Bone marrow (tissue), 2 donors: ENCODE results near the gene GID8.

ENCODE experiments used
- DNase-seq, 2 donors: peaks; one replicate each; lab custom pipeline; 2025; lab: John Stamatoyannopoulos, UW

GID8 gene

DNA sequence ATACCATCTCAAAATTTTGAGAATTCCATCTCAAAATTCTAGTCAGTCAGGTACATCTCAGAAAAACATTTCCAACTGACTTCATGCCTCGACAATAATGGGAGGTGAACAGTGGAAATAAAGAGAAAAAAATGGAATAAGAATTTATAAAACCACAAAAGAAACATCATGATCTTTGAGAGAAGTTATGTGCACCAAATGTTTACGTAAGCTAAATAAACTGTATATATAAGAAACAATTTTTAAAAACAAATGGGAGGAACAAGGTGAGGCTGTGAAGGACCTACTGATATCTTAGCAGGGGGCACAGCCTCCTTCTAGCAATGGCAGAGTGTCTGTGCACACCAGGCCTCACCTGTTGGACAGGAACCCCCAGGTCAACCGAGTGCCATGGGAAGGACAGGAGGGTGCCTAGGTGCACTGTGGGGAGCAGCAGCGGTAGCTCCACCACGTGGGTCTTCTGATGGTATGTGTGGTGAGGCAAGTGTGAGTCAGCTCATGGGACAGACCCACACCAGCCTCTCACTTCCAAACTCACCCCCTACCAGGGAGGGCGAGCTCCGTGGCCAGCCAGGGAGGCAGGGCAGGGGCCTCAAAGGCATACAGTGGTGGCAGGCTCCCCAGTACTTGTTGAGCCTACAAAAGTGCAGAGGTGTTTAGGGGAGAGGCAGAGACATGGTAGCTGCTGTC lies 34.9 kb upstream of the GID8 start:
- DNase-seq = no peak

DNA sequence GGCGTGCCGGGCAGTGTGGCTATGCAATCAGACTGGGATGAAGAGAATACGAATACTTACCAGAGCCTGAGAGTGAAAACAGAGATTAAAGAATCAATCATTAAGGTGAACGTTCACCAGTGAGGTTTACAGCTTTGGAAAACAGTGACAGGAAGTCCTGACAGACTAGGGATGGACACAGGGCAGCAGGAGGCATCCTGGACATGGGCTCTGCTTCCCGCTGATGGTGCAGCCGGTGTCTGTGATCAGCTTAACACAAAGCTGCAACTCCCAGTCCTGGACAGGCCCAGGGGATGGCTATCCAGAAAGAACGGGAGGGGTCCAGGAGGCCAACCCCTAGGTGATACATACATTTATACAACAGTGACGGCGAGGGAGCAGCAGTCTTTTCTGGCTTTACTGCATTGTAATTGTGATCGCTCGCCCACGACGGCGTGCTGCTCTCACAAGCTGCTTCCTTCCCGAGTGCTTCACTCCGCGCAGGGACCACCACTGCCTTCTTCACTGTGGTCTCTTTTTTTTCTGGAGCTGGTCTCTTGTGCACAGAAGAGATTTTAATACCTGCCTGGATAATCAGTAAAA lies 32.3 kb upstream of the GID8 start:
- DNase-seq = no peak

DNA sequence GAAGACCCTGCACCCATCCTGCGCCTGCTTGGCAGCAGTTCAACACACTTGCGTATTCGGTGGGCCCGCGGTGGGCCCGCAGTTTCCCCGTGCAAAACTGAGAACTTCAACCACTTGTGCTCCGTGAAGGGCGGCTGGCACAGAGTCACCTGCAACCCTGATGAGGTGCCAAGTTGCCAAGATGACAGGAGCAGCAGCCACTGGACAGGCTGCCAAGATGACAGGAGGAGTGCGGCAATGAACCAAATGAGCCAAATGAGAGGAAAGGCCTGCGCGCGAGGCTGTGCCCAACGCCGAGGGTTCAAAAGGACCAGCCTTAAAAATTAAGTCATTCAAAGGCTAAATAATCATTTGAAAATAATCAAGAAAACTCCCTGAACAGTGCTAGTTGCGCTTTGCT lies 31.7 kb upstream of the GID8 start:
- no peak for DNase-seq

DNA sequence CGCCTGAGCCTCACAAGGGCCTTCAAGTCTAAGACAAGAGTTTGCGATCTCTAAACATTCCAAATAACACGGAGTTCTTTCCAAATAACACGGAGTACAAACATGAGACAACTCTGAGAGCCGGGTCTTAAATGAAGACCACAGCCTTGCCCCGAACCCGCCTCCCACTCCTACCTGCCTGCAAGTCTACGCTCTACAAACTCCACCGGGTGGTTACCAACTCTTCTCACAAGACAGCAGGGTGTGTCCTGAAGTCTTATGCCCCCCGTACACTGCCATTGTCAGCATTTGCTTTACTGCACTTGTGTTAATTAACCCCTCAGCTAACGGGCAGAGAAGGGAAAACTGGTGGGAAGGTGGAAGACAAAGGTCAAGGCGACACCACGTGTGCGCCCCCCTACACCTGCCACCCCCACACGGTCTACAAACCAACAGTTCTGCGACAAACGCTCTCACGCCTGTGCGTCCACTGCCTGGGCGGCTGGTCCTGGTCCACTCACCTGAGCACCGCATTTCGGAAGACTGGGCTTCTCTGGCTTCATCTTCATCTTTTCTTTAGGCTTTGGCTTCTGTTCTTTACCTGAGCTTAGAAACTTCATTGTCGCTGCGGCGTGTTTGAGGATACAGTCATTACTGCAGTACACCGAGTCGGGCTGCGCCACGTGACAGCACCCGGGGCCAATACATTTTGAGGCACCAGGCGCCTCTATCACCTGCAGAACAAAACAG lies 31.1 kb upstream of the GID8 start:
- no peak for DNase-seq

DNA sequence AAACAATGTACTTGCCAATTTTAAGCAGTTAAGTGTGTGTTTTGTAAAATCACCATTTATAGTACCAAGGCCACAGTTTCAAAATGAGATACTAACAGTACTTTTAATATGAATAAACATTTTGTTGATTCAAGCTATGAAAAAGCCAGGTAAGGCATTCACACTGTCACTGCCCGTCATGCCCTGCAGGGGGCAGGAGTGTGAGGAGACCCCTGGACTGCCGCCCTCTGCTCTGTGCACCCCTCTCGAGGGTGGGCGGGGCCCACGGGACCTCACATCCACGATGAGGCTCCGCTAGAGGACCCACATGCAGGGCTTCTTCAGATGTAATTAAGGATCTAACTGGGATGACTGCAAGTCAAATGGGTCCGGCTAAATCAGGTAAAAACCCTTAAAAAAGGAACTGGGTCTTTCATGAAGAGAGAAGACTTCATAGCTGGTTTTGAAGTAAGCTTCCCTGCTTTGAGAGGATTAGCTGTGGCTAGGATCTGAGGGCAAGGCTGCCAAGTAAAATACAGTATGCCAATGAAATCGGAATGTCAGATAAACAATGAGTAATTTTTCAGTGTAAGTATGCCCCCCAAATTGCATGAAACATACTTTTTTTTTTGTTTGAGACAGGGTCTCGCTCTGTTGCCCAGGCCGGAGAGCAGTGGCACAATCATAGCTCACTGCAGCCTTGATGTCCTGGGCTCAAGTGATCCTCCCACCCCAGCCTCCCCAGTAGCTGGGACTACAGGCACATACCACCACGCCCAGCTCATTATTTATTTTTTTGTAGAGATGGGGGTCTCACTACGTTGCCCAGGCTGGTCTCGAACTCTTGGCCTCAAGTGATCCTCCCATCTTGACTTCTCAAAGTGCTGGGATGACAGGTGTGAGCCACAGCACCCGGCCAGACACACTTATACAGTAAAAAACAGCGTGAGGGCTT lies 30.3 kb upstream of the GID8 start:
- peak in 1 of 2 donors; percentile 24 for DNase-seq

DNA sequence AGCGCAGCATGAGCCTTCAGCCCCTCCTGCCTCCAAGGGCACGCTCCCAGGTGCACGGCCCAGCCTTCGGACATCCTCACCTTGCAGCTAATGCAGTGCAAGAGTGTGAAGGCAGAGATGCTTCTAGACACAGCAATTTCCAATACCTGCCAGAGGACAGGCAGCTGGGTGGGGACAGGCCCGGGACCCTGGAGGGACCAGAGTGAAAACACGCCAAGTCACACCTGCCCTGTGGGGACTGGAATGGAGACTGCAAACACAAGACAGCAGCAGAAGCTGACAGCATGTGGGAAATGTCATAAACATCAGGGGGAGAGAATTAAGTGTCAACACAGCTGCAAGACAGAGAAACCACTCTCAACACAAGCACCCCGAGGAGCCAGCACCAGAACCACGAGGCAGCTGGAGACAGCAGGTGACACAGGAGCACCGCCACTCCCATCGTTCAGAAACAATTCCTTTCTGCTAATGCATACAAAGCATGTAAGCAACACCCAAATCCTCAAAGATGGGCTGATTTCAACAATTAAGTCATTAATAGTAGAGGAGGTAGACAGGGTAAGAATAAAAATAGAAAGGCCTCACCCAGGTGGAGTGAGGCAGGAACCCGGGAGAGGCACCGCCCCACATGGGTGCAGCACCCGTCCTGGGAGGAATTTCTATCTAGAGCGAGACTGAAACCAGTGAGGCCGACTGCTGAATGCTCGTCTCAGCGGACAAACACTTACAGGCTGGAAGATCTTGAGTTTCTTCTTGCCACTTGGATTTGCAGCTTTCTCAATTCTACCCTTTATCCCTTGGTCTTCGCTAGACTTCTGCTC lies 28.8 kb upstream of the GID8 start:
- DNase-seq = no peak

DNA sequence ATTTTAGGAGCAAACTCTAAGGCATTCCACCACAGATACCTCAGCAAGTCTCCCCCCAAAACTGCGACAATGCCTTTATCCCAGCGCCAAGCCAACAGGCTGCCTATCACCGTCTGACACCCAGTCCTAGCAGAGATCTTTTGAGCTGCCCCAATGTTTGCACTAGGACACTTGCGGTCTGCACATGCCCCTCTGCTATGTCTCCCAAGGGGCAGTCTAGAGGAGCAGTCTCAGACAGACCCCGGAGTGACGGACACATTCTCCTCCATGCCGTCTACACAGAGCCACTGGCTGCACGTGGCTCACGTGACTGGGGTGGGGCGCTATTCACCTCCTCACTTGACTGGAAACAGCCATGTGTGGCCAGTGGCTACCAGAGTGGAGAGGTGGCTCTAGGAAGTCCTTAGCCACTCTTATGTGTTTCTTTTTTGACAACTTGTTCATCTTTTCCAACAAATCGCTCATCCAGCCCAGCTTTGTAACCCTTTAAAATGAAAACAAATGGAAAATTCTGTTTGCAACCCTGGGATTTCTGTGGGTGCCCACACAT lies 27.7 kb upstream of the GID8 start:
- no peak for DNase-seq

DNA sequence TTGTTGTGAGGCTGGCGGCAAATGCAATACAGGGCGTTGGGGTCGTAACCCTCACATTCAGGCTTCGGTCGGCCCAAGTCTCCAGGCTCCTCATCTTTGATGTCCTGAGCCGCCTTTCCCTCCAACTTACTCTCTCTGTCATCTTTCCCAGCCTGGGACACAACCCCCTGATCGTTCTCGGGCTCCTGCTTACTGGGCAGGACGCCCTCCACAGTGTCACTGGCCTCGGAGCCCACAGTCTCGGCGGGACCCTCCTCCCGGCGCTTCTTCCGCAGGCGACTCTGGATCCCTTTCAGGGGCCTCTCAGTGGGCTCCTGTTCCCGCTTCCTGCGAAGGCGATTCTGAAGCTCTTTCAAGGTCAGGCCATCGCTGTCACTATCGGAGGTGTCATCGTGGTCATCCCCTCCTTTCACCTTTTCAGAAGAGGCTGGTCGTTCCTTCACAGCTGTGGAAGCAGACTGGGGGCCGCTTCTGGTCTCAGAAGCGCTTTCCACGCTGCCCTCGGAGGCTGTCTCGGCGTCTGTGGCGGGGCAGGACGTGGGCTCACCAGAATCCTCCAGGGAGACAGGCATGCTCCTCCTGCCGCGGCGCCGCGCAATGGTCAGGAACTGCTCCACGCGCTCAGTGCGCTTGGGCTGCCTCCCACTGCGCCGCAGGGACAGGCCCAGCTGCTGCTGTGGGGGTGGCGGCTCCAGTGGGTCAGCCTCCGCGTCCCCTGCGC lies 27.0 kb upstream of the GID8 start:
- no peak for DNase-seq

DNA sequence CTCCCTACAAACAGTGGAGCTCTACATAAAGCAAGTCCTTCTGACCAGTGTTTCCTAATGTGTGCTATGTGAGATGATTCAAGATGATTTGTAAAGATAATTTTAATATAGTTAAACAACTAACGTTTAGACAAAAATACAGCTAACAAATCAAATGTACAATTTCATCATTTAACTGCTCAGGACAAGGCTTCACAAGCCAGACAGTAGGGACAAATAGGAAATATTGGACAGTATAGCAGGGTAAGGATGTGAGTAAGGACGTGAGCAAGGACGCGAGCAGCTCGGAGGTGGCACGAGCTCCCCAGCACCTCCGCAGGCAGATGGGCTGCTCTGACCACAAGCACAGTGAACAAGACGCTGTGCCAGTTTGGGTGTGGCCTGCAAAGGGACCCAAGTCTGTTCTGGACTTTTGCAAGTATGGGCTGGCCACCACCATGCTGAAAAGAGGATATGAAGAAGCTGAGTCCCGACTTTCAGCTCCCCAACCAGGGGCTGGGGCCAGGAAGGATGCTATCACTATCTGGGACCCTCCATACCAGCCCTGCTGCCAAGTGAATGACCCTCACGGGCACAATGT lies 26.2 kb upstream of the GID8 start:
- DNase-seq = no peak

DNA sequence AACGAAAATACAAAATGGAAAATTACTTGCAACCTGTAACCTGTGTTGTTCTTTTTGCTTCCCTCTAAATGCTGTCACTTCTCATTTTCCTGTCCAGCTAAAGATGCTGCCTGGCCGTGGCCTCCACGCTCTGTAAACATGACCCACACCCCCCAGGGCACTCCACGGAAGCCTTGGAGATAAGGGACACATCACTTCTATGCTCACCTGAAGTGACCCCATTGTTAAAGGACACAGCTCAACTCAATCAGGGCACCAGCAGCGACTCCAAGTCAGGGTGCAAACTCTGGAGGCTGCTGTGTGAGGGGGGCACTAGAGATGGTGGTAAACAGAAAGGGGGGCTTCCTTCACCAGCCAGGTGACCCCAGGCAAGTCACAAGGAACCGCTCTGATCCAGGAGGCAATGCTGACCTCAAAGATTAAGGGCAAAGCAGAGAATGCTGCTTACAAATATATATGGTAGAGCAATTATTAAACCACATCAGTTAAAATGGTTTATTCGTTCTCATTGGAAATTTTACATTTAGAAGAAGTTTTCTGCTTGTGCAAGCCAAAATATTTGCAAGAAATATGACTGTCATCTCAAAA lies 24.8 kb upstream of the GID8 start:
- no peak for DNase-seq

DNA sequence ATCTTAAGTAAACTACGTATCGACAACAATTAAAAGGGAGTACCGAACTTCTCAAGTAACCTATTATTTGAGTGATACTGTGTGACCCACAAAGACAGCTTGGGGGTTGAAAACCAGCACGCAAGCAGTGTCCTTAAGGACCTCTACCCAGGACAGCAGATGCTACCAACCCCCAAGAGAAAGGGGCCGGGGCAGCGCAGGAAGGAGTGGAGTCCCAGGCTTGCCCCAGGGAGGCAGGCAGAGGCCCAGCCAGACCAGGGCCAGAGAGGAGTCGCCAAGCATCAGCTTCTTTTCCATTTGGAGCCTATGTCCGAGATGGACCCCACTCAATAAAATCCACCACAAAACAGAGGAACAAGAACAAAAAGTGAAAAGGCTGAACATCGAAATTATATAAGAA lies 23.5 kb upstream of the GID8 start:
- no peak for DNase-seq

DNA sequence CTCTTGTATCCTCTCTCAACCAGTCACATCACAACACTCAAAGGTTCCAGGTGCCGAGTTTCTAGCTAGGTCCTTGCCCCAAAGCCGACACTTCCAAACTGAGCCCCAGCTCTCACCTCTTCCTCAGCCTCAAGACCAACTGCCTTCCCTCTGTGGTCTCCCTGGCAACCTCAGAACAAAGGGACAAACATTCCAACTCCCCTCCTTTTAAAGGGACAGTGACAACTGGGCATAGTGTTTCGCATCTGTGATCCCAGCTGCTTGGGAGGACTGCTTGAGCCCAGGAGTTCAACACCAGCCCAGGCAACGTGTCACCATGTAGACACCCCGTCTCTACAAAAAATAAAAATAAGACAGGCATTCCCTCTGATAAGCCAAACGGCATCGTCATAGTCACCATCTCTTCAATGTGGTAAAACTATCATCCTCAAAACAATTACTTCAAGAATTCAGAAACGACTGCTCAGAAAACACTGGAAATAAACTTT lies 22.9 kb upstream of the GID8 start:
- no peak for DNase-seq

DNA sequence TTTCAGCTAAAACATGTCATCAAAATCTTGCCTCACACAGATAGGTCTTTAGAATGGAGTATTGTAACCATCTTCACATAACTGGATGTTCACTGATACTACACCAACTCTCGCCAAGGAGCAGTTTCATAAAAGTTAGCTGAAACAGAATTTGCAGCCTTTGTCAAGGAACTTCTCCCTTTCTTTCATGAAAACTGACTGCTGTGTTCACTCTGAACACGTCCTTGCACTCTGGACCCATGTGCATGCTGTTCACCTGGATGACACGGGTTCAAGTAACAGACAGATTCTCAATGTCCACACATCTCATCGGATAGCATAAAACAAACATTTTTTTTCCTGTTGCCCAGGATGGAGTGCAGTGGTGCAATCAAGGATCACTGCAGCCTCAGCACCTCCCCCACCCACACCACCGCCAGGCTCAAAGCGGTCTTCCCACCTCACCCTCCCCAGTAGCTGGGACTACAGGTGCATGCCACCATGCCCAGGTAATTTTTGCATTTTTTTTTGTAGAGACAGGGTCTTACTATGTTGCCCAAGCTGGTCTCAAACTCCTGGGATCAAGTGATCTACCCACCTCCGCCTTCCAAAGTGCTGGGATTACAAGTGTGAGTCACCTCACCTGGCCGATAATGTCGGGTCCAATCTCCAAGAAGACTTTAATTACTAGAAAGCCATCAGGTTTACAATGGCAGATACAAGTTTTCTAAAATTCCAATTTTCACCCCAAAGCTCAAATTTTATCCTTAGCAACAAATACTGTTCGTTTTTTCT lies 21.1 kb upstream of the GID8 start:
- DNase-seq = no peak

DNA sequence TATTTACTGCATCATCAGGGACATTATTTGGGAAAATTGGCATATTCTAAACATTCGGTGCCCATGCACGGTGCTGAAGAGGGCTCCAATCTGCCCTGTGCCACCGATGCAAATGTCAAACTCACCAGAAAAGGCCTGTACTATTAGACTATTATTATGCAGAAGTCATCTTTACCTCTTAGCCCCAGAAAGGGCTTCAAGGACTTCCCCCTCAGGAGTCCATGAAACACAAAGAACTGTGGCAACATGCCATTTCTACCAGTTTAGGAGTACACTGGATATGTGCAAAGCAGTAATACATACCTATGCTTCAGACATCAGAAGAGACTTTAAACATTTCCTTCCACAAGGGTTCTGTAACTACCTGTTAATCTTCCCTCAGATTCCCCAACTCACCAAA lies 20.2 kb upstream of the GID8 start:
- no peak for DNase-seq

DNA sequence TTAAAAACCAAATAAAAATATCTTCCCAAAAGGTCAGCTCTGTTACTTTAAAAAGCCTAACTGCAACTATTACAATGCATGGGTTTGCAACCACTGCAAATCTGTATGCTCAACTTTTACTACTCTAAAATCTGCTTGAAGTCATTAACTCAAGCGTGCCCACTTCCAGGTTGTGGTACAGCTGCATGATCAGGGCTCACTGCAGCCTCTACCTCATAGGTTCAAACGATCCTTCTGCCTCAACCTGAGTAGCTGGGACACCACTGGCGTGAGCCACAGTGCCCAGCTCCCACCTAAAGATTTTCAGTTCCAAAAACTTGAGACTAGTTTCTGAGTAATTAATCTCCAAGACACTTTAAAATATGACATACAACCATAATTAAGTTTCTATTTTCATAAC lies 19.8 kb upstream of the GID8 start:
- no peak for DNase-seq

DNA sequence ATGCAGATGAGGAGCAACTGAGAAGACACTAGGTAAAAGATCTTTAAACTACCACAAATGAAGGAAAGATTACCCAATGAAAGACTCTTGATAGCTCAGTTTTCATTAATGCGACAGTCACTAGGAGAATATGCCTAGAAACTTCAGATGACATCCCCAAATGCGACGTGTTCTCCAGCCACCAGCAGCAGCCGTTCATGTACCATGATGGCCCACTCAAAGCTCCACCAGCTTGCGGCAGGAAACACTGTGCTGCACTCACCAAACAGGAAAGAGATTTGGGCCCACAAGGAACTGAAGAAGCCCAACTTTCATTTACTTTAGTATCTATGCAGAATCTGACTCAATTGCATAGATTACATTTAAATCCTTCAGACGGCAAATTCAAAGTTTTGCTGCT lies 19.1 kb upstream of the GID8 start:
- DNase-seq = peak in 1 of 2 donors; percentile 57

DNA sequence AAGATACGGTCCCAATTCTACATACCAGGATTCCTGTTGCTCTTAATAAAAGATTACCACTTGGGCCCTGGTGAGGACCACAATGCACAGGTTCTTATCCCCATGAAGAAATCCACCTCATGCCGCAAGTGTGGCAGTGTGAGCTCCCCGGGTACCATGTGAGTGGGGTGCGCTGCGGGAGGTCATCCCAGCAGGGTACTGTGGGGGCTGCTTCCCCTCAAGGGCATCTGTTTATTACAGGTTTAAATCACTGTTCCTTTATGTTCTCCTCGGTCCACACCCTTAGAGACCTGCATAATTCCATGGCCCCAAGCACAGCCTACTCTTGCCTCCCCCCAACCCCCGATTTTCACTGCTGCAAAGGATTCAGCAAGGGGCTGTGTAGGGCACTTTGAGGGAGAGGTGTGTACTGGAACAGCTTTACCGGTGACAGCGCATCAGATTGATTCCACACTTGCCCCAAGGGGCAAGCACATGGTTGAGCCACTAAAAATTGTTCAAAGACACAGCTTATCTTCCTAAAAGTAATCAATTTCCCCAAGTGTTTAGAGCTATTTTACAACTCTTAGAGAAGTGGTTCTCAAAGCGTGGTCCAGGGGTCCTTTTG lies 17.8 kb upstream of the GID8 start:
- no peak for DNase-seq

DNA sequence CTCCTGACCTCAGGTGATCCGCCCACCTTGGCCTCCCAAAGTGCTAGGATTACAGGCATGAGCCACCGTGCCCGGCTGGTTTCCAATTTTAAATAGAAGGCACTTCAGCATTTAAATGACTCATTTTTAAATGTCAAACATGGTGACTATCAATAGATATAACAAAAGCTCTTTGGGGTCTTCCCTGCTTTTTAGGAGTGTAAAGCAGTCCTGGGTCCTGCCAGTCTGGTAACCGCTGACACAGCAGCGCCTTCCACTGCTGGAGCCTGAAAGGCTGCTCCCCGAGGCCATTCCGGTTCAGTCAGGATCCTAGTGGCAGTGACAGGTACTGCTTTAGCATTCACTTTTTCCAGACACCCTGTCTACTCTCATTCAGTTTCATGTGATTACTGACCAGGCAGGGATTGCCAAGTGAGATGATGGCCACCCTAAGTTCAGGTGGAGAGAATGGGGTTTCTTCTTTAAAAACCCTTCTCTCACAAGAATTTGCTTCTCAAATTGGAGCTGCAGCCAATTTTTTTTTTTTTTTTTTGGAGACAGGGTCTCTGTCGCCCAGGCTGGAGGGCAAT lies 16.7 kb upstream of the GID8 start:
- no peak for DNase-seq
